Epithelial cell of esophagus (primary cell): ENCODE results near the gene STIM2.

Experiments used
- DNase-seq: peaks from one replicate; pipeline ENCODE4 v3.0.0; 2010; ENCODE audit warnings: low read depth
- H3K4me3 ChIP-seq: 2 replicates; pipeline ENCODE4 v1.5.1; 2011; ENCODE audit warnings: mild to moderate bottlenecking, low read length, control low read depth
- TF ChIP-seq, protein P1 (sequence below): IDR thresholded peaks from 2 replicates; pipeline ENCODE4 v1.5.1; 2011; ENCODE audit warnings: low read depth, mild to moderate bottlenecking, low read length, control low read depth, inconsistent platforms; ENCODE audit not compliant: insufficient read depth; ENCODE audit errors: missing control alignments

The STIM2 gene

DNA sequence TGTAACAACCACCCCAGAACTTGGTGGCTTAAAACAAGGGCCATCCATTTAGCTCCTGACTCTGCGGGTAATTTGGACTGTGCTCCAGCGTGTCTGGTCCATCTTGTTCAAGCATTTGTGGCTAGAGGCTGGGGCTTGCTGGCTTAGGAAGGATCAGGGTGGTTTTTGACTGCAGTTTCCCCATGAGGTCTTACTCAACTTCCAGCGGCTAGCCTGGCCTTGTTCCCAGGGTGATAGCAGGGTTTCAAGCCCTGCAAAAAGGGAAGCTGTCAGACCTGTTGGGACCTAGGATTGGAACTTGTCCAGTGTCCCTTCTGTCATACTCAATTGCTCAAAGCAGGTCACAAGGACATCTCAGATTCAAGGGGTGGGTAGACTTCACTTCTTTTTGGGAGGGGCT, 205.9 kb downstream of the STIM2 start:
- H3K4me3 ChIP-seq: no peak overlapping the region
- peak; percentile 9 for DNase-seq
- TF ChIP-seq, protein P1, sequence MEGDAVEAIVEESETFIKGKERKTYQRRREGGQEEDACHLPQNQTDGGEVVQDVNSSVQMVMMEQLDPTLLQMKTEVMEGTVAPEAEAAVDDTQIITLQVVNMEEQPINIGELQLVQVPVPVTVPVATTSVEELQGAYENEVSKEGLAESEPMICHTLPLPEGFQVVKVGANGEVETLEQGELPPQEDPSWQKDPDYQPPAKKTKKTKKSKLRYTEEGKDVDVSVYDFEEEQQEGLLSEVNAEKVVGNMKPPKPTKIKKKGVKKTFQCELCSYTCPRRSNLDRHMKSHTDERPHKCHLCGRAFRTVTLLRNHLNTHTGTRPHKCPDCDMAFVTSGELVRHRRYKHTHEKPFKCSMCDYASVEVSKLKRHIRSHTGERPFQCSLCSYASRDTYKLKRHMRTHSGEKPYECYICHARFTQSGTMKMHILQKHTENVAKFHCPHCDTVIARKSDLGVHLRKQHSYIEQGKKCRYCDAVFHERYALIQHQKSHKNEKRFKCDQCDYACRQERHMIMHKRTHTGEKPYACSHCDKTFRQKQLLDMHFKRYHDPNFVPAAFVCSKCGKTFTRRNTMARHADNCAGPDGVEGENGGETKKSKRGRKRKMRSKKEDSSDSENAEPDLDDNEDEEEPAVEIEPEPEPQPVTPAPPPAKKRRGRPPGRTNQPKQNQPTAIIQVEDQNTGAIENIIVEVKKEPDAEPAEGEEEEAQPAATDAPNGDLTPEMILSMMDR: no peak

DNA sequence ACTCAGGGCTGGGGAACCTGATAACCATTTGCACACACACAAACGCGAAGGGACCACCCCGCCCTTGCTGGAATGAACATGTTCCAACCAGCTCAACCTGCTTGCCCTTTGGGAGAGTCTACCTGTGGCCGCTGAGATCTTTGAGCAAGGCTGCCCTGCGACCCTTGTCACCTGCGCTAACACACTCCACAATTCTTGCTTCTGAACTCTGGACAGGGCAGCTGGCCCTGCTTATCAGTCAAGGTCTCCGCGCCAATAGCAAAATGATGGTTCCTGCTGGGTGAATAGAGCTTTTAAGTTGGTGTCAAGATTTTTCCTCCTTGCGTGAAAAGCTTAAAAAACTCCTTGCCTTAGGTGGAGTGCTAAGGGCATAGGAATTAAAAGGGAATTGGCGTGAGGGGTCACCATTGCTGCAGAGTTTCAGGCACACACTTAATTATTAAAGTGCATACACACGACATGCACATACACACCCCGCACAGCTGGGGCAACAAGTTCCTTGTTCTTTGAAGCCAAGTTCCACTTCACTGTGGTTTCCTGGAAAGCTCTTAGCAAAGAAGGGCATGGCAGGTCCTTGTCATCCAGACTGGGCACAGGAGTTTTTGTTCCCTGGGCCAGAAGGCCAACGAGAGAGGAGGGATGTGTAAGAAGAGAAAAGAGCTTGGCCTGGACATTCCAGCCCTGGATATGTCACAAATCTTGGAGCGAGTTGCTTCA, 207.7 kb downstream of the STIM2 start:
- no peak overlapping the region for H3K4me3 ChIP-seq
- TF ChIP-seq, protein P1: no peak
- DNase-seq: peak; percentile 16
